MM.1S (cell line): ENCODE data around the gene CAPZA1.
"Not testable (repeated sequence)": the region's sequence is repeated elsewhere in the genome, so short reads cannot be mapped to it uniquely, and the experiment has no call there.

Experiments used
- DNase-seq: peaks from one replicate; pipeline ENCODE4 v3.0.0-alpha.2; 2015
- H2AFZ ChIP-seq: fragments of 300-600 bp; sonication (generic); 2 replicates; pipeline ENCODE4 v1.6.0; 2016; ENCODE audit warnings: antibody characterized with exemption, low read length
- H3F3A ChIP-seq: fragments of 300-600 bp; sonication (generic); 2 replicates; pipeline ENCODE4 v1.6.1; 2016; ENCODE audit warnings: mild to moderate bottlenecking, antibody characterized with exemption, low read length, moderate library complexity, mixed read lengths; ENCODE audit not compliant: insufficient read depth
- H3K27ac ChIP-seq: fragments of 300-600 bp; sonication (generic); 2 replicates; pipeline ENCODE4 v1.5.1; 2016; ENCODE audit warnings: mild to moderate bottlenecking, low read length
- H3K27me3 ChIP-seq: fragments of 300-600 bp; sonication (generic); replicated peaks from 2 replicates; pipeline ENCODE4 v1.6.0; 2016; ENCODE audit warnings: low read length; ENCODE audit not compliant: insufficient read depth
- H3K36me3 ChIP-seq: fragments of 300-600 bp; sonication (generic); replicated peaks from 2 replicates; pipeline ENCODE4 v1.6.1; 2016; ENCODE audit warnings: mild to moderate bottlenecking, low read length, mixed read lengths; ENCODE audit not compliant: insufficient read depth
- H3K4me1 ChIP-seq: fragments of 300-600 bp; sonication (generic); 2 replicates; pipeline ENCODE4 v1.6.1; 2016; ENCODE audit warnings: low read length, mixed read lengths
- H3K4me2 ChIP-seq: fragments of 300-600 bp; sonication (generic); 2 replicates; pipeline ENCODE4 v1.6.0; 2016; ENCODE audit warnings: low read depth, low read length
- H3K4me3 ChIP-seq: fragments of 300-600 bp; sonication (generic); 2 replicates; pipeline ENCODE4 v1.5.1; 2016; ENCODE audit warnings: low read length, mixed read lengths
- H3K79me2 ChIP-seq: fragments of 300-600 bp; sonication (generic); 2 replicates; pipeline ENCODE4 v1.6.1; 2016; ENCODE audit warnings: mixed run types, low read length, mixed read lengths
- H3K9ac ChIP-seq: fragments of 300-600 bp; sonication (generic); 2 replicates; pipeline ENCODE4 v1.6.1; 2016; ENCODE audit warnings: low read length, mixed read lengths
- H3K9me2 ChIP-seq: fragments of 300-600 bp; sonication (generic); replicated peaks from 2 replicates; pipeline ENCODE4 v1.6.1; 2016; ENCODE audit warnings: mild to moderate bottlenecking, low read length, mixed read lengths; ENCODE audit not compliant: insufficient read depth
- H3K9me3 ChIP-seq: fragments of 300-600 bp; sonication (generic); replicated peaks from 2 replicates; pipeline ENCODE4 v1.6.1; 2016; ENCODE audit warnings: mild to moderate bottlenecking, low read length, mixed read lengths; ENCODE audit not compliant: insufficient read depth
- H4K20me1 ChIP-seq: fragments of 300-600 bp; sonication (generic); 2 replicates; pipeline ENCODE4 v1.6.1; 2016; ENCODE audit warnings: mild to moderate bottlenecking, low read length, moderate library complexity, mixed read lengths; ENCODE audit not compliant: insufficient read depth
- EZH2 ChIP-seq: fragments of 300-600 bp; sonication (generic); optimal IDR thresholded peaks from 2 replicates; pipeline ENCODE3; 2017; ENCODE audit warnings: low read depth, mild to moderate bottlenecking, antibody characterized with exemption, low read length, mixed read lengths
- EZH2phosphoT487 ChIP-seq: fragments of 300-600 bp; sonication (generic); IDR thresholded peaks from 2 replicates; pipeline ENCODE4 v1.6.1; 2018; ENCODE audit warnings: antibody characterized with exemption, low read length
- TF ChIP-seq, protein P1 (sequence below): fragments of 300-600 bp; sonication (generic); IDR thresholded peaks from 2 replicates; pipeline ENCODE4 v1.5.1; 2016; ENCODE audit warnings: antibody characterized with exemption, low read length, mixed read lengths

CAPZA1 gene

DNA sequence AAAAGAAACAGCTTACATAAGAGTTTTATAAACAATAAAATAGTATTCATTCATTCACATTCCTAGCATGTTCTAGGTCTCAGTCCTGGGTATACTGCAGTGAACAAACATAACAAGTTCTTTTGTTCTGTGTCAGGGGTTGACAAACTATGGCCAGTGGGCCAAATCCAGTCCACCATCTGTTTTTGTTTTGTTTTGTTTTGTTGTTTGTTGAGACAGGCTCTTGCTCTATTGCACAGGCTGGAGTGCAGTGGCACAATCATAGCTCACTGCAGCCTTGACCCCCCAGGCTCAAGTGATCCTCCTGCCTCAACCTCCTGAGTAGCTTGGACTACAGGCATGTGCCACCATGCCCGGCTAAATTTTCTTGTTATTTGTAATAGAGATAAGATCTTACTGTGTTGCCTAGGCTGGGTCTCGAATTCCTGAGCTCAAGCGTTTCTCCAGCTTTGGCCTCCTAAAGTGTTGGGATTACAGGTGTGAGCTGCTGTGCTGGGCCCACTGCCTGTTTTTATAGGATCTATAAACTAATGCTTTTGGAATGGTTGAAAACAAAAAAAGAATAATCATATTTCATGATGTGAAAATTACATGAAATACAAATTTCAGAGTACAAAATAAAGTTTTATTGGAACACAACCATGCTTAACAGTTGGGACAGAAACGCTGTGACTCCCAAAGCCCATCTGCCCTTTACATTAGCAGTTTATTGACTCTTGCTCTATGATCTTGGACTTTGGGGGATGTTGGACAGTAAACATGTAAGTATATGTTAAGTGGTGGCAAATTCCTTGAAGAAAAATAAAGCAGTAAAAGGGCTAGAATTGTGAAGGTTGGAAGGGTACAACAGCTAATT, 17.9 kb downstream of the CAPZA1 start:
- TF ChIP-seq, protein P1, sequence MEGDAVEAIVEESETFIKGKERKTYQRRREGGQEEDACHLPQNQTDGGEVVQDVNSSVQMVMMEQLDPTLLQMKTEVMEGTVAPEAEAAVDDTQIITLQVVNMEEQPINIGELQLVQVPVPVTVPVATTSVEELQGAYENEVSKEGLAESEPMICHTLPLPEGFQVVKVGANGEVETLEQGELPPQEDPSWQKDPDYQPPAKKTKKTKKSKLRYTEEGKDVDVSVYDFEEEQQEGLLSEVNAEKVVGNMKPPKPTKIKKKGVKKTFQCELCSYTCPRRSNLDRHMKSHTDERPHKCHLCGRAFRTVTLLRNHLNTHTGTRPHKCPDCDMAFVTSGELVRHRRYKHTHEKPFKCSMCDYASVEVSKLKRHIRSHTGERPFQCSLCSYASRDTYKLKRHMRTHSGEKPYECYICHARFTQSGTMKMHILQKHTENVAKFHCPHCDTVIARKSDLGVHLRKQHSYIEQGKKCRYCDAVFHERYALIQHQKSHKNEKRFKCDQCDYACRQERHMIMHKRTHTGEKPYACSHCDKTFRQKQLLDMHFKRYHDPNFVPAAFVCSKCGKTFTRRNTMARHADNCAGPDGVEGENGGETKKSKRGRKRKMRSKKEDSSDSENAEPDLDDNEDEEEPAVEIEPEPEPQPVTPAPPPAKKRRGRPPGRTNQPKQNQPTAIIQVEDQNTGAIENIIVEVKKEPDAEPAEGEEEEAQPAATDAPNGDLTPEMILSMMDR = no peak
- TF ChIP-seq EZH2 (no peak), EZH2phosphoT487 (no peak)
- no peak overlapping the region for H2AFZ ChIP-seq
- H3K4me1 ChIP-seq = no peaks in the 10 kb centered on the region
- peaks cover 37% of the 10 kb centered on the region for H4K20me1 ChIP-seq
- no peak overlapping the region for H3K4me2 ChIP-seq
- no peaks in the 10 kb centered on the region for H3K9me3 ChIP-seq
- H3K9me2 ChIP-seq = no peaks in the 10 kb centered on the region
- H3K79me2 ChIP-seq = peaks cover 81% of the 10 kb centered on the region
- H3K9ac ChIP-seq = no peak overlapping the region
- DNase-seq = no peak
- H3K4me3 ChIP-seq = no peak overlapping the region
- H3K27ac ChIP-seq = no peak overlapping the region
- H3F3A ChIP-seq = no peaks in the 10 kb centered on the region
- H3K27me3 ChIP-seq = no peaks in the 10 kb centered on the region
- no peaks in the 10 kb centered on the region for H3K36me3 ChIP-seq

DNA sequence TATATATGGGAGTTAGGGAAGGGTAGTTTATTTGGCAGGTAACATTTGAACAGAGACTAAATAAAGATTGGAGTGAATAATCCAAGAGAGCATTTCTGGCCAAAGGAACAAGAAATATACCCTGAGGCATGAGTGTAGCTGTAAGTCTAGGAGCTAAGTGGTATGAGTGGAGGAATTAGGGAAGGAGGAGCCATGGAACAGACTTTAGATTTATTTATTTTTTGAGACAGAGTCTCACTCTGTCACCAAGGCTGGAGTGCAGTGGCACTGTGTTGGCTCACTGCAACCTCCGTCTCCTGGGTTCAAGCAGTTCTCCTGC, 18.4 kb downstream of the CAPZA1 start:
- Histone ChIP-seq H3K4me1 (no peaks in the 10 kb centered on the region), H3K27ac (no peak overlapping the region), H3K27me3 (no peaks in the 10 kb centered on the region), H3K9ac (no peak overlapping the region), H3F3A (no peaks in the 10 kb centered on the region), H3K36me3 (no peaks in the 10 kb centered on the region), H4K20me1 (peaks cover 35% of the 10 kb centered on the region), H2AFZ (no peak overlapping the region), H3K9me2 (no peaks in the 10 kb centered on the region), H3K4me2 (no peak overlapping the region), H3K9me3 (no peaks in the 10 kb centered on the region), H3K4me3 (no peak overlapping the region), H3K79me2 (peaks cover 81% of the 10 kb centered on the region)
- no peak for TF ChIP-seq EZH2
- DNase-seq = no peak

DNA sequence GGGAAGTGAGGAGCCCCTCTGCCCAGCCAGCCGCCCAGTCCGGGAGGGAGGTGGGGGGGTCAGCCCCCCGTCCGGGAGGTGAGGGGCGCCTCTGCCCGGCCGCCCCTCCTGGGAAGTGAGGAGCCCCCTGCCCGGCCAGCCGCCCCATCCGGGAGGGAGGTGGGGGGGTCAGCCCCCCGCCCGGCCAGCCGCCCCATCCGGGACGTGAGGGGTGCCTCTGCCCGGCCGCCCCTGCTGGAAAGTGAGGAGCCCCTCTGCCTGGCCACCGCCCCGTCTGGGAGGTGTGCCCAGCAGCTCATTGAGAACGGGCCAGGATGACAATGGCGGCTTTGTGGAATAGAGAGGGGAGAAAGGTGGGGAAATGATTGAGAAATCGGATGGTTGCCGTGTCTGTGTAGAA, 20.8 kb downstream of the CAPZA1 start:
- peaks cover 26% of the 10 kb centered on the region for H4K20me1 ChIP-seq

DNA sequence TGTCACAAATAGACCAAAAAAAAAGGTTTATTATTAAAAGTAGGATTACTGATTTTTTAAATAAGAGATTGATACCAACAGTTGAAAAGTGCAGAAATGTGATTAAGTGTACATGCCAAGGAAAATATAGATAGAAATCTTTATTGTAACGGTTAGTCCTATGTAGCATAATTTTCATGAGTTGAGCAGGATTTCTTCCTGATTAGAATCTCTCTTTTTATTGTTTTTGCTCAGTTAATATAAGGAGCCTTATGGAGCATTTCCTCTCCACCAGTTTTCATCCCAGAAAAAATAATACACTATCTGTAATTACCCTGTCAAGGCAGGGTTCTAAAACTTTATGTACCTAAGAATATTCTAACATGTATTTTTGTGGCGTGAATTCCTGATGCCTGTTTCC, 23.4 kb downstream of the CAPZA1 start:
- Histone ChIP-seq H4K20me1 (peaks cover 9% of the 10 kb centered on the region; the same call in 1 of the 2 replicates), H3K9me3 (no peaks in the 10 kb centered on the region), H3K9me2 (no peaks in the 10 kb centered on the region), H3K4me1 (no peaks in the 10 kb centered on the region), H3K4me2 (no peak overlapping the region), H3K27me3 (no peaks in the 10 kb centered on the region), H3K9ac (no peak overlapping the region), H3K4me3 (no peak overlapping the region), H3K36me3 (no peaks in the 10 kb centered on the region), H3K27ac (no peak overlapping the region), H3F3A (no peaks in the 10 kb centered on the region), H2AFZ (no peak overlapping the region), H3K79me2 (peaks cover 82% of the 10 kb centered on the region)
- TF ChIP-seq, protein P1 = no peak
- TF ChIP-seq EZH2phosphoT487 (no peak), EZH2 (no peak)
- DNase-seq = no peak

More for the DNA sequence above, 20.8 kb downstream of the CAPZA1 start:
- not testable (repeated sequence) for H2AFZ ChIP-seq, H3K9me2 ChIP-seq, H3K9me3 ChIP-seq, DNase-seq, H3K27ac ChIP-seq, H3K4me2 ChIP-seq, H3K9ac ChIP-seq, H3K4me1 ChIP-seq, H3K4me3 ChIP-seq, H3F3A ChIP-seq, H3K27me3 ChIP-seq, H3K36me3 ChIP-seq
- H3K79me2 ChIP-seq = peaks cover 81% of the 10 kb centered on the region
